Neural cell (in vitro differentiated cells): ENCODE results near the gene JAGN1. TPM values are rescaled to one million over a fixed set of nuclear protein-coding genes. Genes with fewer than 3 reads are reported as not detected.
A peak's percentile ranks its signal among the peaks of the same experiment; 100 is the strongest.

Experiments
- H2AFZ ChIP-seq: fragments of 200-600, 300-800 bp; sonication (generic), shearing (Covaris generic); 2 replicates; pipeline ENCODE4 v1.6.0; 2014; ENCODE audit warnings: low read depth, mild to moderate bottlenecking, antibody characterized with exemption, low read length, moderate library complexity
- H3F3A ChIP-seq: fragments of 200-600 bp; shearing (Covaris generic); 2 replicates; pipeline ENCODE4 v1.6.1; 2016; ENCODE audit warnings: mild to moderate bottlenecking, moderate library complexity, mixed read lengths, antibody characterized with exemption, low read length; ENCODE audit not compliant: insufficient read depth, poor library complexity, severe bottlenecking
- H3K27ac ChIP-seq: fragments of 200-600, 300-800 bp; sonication (generic), shearing (Covaris generic); 2 replicates; pipeline ENCODE4 v1.5.1; 2014; ENCODE audit warnings: mild to moderate bottlenecking, low read length, moderate library complexity
- H3K27me3 ChIP-seq: fragments of 300-800, 200-600 bp; sonication (generic), shearing (Covaris generic); 2 replicates; pipeline ENCODE4 v1.6.0; 2014; ENCODE audit warnings: mild to moderate bottlenecking, low read depth, low read length, moderate library complexity; ENCODE audit not compliant: insufficient read depth
- H3K36me3 ChIP-seq: fragments of 300-800, 200-600 bp; sonication (generic), shearing (Covaris generic); 2 replicates; pipeline ENCODE4 v1.5.1; 2014; ENCODE audit warnings: mild to moderate bottlenecking, antibody characterized with exemption, low read length, moderate library complexity; ENCODE audit not compliant: insufficient read depth
- H3K4me2 ChIP-seq: fragments of 300-800, 200-600 bp; sonication (generic), shearing (Covaris generic); 2 replicates; pipeline ENCODE4 v1.6.0; 2014; ENCODE audit warnings: mild to moderate bottlenecking, low read length
- H3K4me3 ChIP-seq: fragments of 300-800, 200-600 bp; sonication (generic), shearing (Covaris generic); 2 replicates; pipeline ENCODE4 v1.5.1; 2014; ENCODE audit warnings: mild to moderate bottlenecking, low read length, moderate library complexity
- H3K79me2 ChIP-seq: fragments of 200-600 bp; shearing (Covaris generic); replicated peaks from 2 replicates; pipeline ENCODE4 v1.6.0; 2014; ENCODE audit warnings: mild to moderate bottlenecking, low read length, moderate library complexity; ENCODE audit not compliant: insufficient read depth
- H3K9ac ChIP-seq: fragments of 300-800, 200-600 bp; sonication (generic), shearing (Covaris generic); 2 replicates; pipeline ENCODE4 v1.6.1; 2016; ENCODE audit warnings: mild to moderate bottlenecking, low read length, mixed read lengths
- H3K9me2 ChIP-seq: fragments of 200-600 bp; shearing (Covaris generic); 2 replicates; pipeline ENCODE4 v1.6.1; 2016; ENCODE audit warnings: mild to moderate bottlenecking, low read length, mixed read lengths; ENCODE audit not compliant: insufficient read depth
- H3K9me3 ChIP-seq: fragments of 200-600, 300-800 bp; sonication (generic), shearing (Covaris generic); 2 replicates; pipeline ENCODE4 v1.6.1; 2016; ENCODE audit warnings: mild to moderate bottlenecking, mixed run types, low read length, moderate library complexity, mixed read lengths
- H4K20me1 ChIP-seq: fragments of 200-600 bp; shearing (Covaris generic); 2 replicates; pipeline ENCODE4 v1.6.1; 2016; ENCODE audit warnings: mild to moderate bottlenecking, mixed run types; ENCODE audit not compliant: insufficient read depth
- CTCF ChIP-seq: fragments of 450-650 bp; IDR thresholded peaks from 2 replicates; pipeline ENCODE4 v1.5.1; 2014; ENCODE audit warnings: antibody characterized with exemption, mild to moderate bottlenecking, moderate library complexity; ENCODE audit not compliant: poor library complexity, severe bottlenecking
- EP300 ChIP-seq: fragments of 450-650 bp; conservative IDR thresholded peaks from 2 replicates; pipeline ENCODE4 v1.6.1; 2014; ENCODE audit warnings: antibody characterized with exemption, mild to moderate bottlenecking, moderate library complexity; ENCODE audit not compliant: poor library complexity, severe bottlenecking
- EZH2 ChIP-seq: fragments of 200-600, 300-800 bp; shearing (Covaris generic), sonication (generic); IDR thresholded peaks from 2 replicates; pipeline ENCODE4 v1.6.1; 2014; ENCODE audit warnings: antibody characterized with exemption, low read length, borderline replicate concordance, mild to moderate bottlenecking; ENCODE audit not compliant: insufficient read depth, poor library complexity, severe bottlenecking
- MXI1 ChIP-seq: fragments of 450-650 bp; conservative IDR thresholded peaks from 2 replicates; pipeline ENCODE4 v1.6.1; 2014; ENCODE audit warnings: antibody characterized with exemption, mild to moderate bottlenecking; ENCODE audit not compliant: poor library complexity, severe bottlenecking
- POLR2AphosphoS5 ChIP-seq: IDR thresholded peaks from 2 replicates; pipeline ENCODE4 v1.6.1; 2012
- RAD21 ChIP-seq: fragments of 450-650 bp; conservative IDR thresholded peaks from 2 replicates; pipeline ENCODE4 v1.6.1; 2014; ENCODE audit warnings: antibody characterized with exemption, mild to moderate bottlenecking, moderate library complexity
- REST ChIP-seq: IDR thresholded peaks from 2 replicates; pipeline ENCODE4 v1.6.1; 2012; ENCODE audit warnings: borderline replicate concordance
- SMC3 ChIP-seq: fragments of 450-650 bp; conservative IDR thresholded peaks from 2 replicates; pipeline ENCODE4 v1.6.1; 2014; ENCODE audit warnings: antibody characterized with exemption, mild to moderate bottlenecking, moderate library complexity; ENCODE audit not compliant: poor library complexity
- TAF1 ChIP-seq: IDR thresholded peaks from 2 replicates; pipeline ENCODE4 v1.6.1; 2012; ENCODE audit warnings: low read depth
- polyA plus RNA-seq: library from polyadenylated mRNA; depleted of rRNA; stranded (reverse); fragments of >200 nt; gene quantifications from 2 replicates; pipeline ENCODE4 v1.2.3, GENCODE V29; 2014

Gene JAGN1
- polyA plus RNA-seq, 1 donor from 2014 or later: 26.5 TPM

GRCh38 chr3:9916346-9916733, 25.9 kb downstream of the JAGN1 start:
- TF ChIP-seq CTCF: no peak
- no peak for TF ChIP-seq POLR2AphosphoS5
- no peak for TF ChIP-seq MXI1
- TF ChIP-seq REST: no peak
- TF ChIP-seq TAF1: no peak
- TF ChIP-seq EP300: no peak
- TF ChIP-seq EZH2: no peak
- TF ChIP-seq RAD21: no peak
- no peak for TF ChIP-seq SMC3
- no peak overlapping the region for H3K4me2 ChIP-seq
- peaks cover 16% of the 10 kb centered on the region for H3K27me3 ChIP-seq
- no peaks in the 10 kb centered on the region for H3F3A ChIP-seq
- H3K9ac ChIP-seq: no peak overlapping the region
- no peak overlapping the region for H3K27ac ChIP-seq
- no peaks in the 10 kb centered on the region for H3K9me2 ChIP-seq
- H3K4me3 ChIP-seq: no peak overlapping the region
- H3K36me3 ChIP-seq: no peaks in the 10 kb centered on the region
- no peaks in the 10 kb centered on the region for H3K9me3 ChIP-seq
- H3K79me2 ChIP-seq: no peaks in the 10 kb centered on the region
- no peaks in the 10 kb centered on the region for H4K20me1 ChIP-seq
- H2AFZ ChIP-seq: no peak overlapping the region

- Histone ChIP-seq H2AFZ (no peak within 1 kb of the TSS), H3K9ac (peak within 1 kb of the TSS; percentile 45), H3K27me3 (peaks cover 16% of the 10 kb centered on the region), H3K27ac (no peak within 1 kb of the TSS), H3K9me3 (no peaks in the 10 kb centered on the region), H3F3A (no peaks in the 10 kb centered on the region), H3K4me2 (no peak within 1 kb of the TSS), H4K20me1 (no peaks in the 10 kb centered on the region), H3K9me2 (no peaks in the 10 kb centered on the region), H3K79me2 (no peaks in the 10 kb centered on the region), H3K36me3 (no peaks in the 10 kb centered on the region), H3K4me3 (peak within 1 kb of the TSS; percentile 62)
- TF ChIP-seq REST (no peak), EZH2 (no peak), MXI1 (no peak), RAD21 (no peak), SMC3 (no peak), CTCF (no peak), TAF1 (no peak), EP300 (no peak), POLR2AphosphoS5 (no peak)
Observed at GRCh38 chr3:9916734-9917680, 26.6 kb downstream of the JAGN1 start, which contains the start of gene IL17RC. TSS of gene IL17RC (plus strand) at chr3:9917098. CDS start at chr3:9917316, 218 bp downstream.
